K562 (cell line): Measurements from ENCODE around the gene MAP3K20. TPM values are rescaled to one million over a fixed set of nuclear protein-coding genes. Genes with fewer than 3 reads are reported as not detected.
A peak's percentile ranks its signal among the peaks of the same experiment; 100 is the strongest.

ENCODE experiments used
- ATF7 ChIP-seq: fragments of 450-650 bp; IDR thresholded peaks from 2 replicates; pipeline ENCODE4 v1.7.1; 2014; ENCODE audit warnings: mild to moderate bottlenecking, moderate library complexity
- CREB5 ChIP-seq: fragments of 250-450 bp; sonication (Bioruptor Pico); IDR thresholded peaks from 2 replicates; pipeline ENCODE4 v1.5.0; 2020; ENCODE audit warnings: mild to moderate bottlenecking
- ETV5 ChIP-seq: sonication (generic); formaldehyde crosslinking; IDR thresholded peaks from 2 replicates; pipeline ENCODE4 v1.4.0; 2020; ENCODE audit warnings: low read depth, mild to moderate bottlenecking, missing genetic modification reagents
- HDGF ChIP-seq: fragments of 450-650 bp; IDR thresholded peaks from 2 replicates; pipeline ENCODE4 v1.6.1; 2016
- LCOR ChIP-seq: sonication (generic); formaldehyde crosslinking; IDR thresholded peaks from 2 replicates; pipeline ENCODE4 v1.8.0; 2022; ENCODE audit warnings: mild to moderate bottlenecking, missing genetic modification reagents
- MYNN ChIP-seq, 2 experiments: sonication (generic); formaldehyde crosslinking in 1 of 2; IDR thresholded peaks; 2 replicates each; pipeline versions ENCODE4 v1.5.0 to v1.6.1; 2016 to 2020; ENCODE audit warnings: antibody characterized with exemption in 1 of 2, missing genetic modification reagents in 1 of 2
- PATZ1 ChIP-seq: fragments of 250-450 bp; sonication (Bioruptor Pico); IDR thresholded peaks from 2 replicates; pipeline ENCODE4 v1.5.0; 2020; ENCODE audit warnings: mild to moderate bottlenecking, borderline replicate concordance
- SP1 ChIP-seq: sonication (generic); formaldehyde crosslinking; IDR thresholded peaks from 2 replicates; pipeline ENCODE4 v1.8.1; 2022; ENCODE audit warnings: mild to moderate bottlenecking, missing genetic modification reagents
- STAT5A ChIP-seq: IDR thresholded peaks from 2 replicates; pipeline ENCODE4 v1.6.1; 2012; ENCODE audit warnings: low read length, inconsistent platforms, borderline replicate concordance
- TAF7 ChIP-seq: fragments of 450-650 bp; IDR thresholded peaks from 2 replicates; pipeline ENCODE4 v1.6.1; 2016; ENCODE audit warnings: missing genetic modification characterization, missing compliant biosample characterization
- ZNF318 ChIP-seq, 2 experiments: fragments of 450-650 bp; IDR thresholded peaks; 2 replicates each; pipeline ENCODE4 v1.6.1; 2016; ENCODE audit warnings: mild to moderate bottlenecking in 2 of 2, borderline replicate concordance in 1 of 2, low read depth in 1 of 2, moderate library complexity in 1 of 2
- ZNF644 ChIP-seq: fragments of 200-800 bp; sonication (Bioruptor generic); IDR thresholded peaks from 2 replicates; pipeline ENCODE4 v1.6.1; 2016; ENCODE audit warnings: low read depth, missing genetic modification characterization, missing compliant biosample characterization
- polyA plus RNA-seq, 8 experiments: library from polyadenylated mRNA; depleted of rRNA in 4 of 8; stranded (reverse) in 5 of 8; unstranded in 3 of 8; fragments of >200 nt; fragmentation: Nextera tagmentation in 2 of 8; fragmentation: Illumina TruSeq in 1 of 8; extraction: Ambion mirVana in 2 of 8; extraction: Trizol in 1 of 8; gene quantifications; 2 replicates each; pipeline versions ENCODE4 v1.2.1 to v1.2.3, GENCODE V29; 2011 to 2014; ENCODE audit warnings: inconsistent platforms in 1 of 8, missing spikeins in 1 of 8
- total RNA-seq, 7 experiments: library from RNA; depleted of rRNA in 6 of 7; stranded (reverse); fragments of >200 nt in 6 of 7; fragmentation: Illumina TruSeq in 2 of 7; extraction: Trizol in 2 of 7; gene quantifications; 2 replicates each; pipeline versions ENCODE4 v1.2.1 to v1.2.3, GENCODE V29; 2011 to 2021; ENCODE audit warnings: low replicate concordance in 1 of 7
- TF ChIP-seq, protein P1 (sequence below), 2 experiments: fragments of 450-650 bp; conservative IDR thresholded peaks; 2 replicates each; pipeline ENCODE4 v1.6.1; 2017; ENCODE audit warnings: mild to moderate bottlenecking in 2 of 2, moderate library complexity in 2 of 2

The MAP3K20 gene
- total and polyA plus RNA-seq, 9 of the 15 experiments (the other 6 are each of a cell fraction or from before 2014, with no cell fraction given) = 9.8 to 34.2 (median 27.3) TPM

GRCh38 chr2:173210270-173211196, 134.9 kb downstream of the MAP3K20 start (continued):
- TF ChIP-seq ZNF318 (IDR thresholded peaks at IDR 0.05; ENCODE audit: borderline replicate concordance in 1 of 2, low read depth in 1 of 2) (no peak), TAF7 (tag) (no peak), CREB5 (CRISPR knock-in tag) (no peak), MYNN (IDR thresholded peaks at IDR 0.05) (no peak), MYNN (CRISPR knock-in tag; IDR thresholded peaks at IDR 0.05) (no peak), LCOR (CRISPR knock-in tag) (no peak), HDGF (no peak), STAT5A (0 out of 2 replicates have a peak, but pooled peaks have one; percentile 9), SP1 (CRISPR knock-in tag) (no peak), ATF7 (peak; percentile 77), ZNF644 (tag) (no peak), PATZ1 (CRISPR knock-in tag) (no peak), ETV5 (CRISPR knock-in tag) (no peak)
- TF ChIP-seq, protein P1, sequence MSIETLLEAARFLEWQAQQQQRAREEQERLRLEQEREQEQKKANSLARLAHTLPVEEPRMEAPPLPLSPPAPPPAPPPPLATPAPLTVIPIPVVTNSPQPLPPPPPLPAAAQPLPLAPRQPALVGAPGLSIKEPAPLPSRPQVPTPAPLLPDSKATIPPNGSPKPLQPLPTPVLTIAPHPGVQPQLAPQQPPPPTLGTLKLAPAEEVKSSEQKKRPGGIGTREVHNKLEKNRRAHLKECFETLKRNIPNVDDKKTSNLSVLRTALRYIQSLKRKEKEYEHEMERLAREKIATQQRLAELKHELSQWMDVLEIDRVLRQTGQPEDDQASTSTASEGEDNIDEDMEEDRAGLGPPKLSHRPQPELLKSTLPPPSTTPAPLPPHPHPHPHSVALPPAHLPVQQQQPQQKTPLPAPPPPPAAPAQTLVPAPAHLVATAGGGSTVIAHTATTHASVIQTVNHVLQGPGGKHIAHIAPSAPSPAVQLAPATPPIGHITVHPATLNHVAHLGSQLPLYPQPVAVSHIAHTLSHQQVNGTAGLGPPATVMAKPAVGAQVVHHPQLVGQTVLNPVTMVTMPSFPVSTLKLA (conservative IDR thresholded peaks at IDR 0.05) = peak; percentile 44 to 65; a peak in 3 of 4 replicates
